Keratinocyte (primary cell): ENCODE measurements around the gene S100A12.

Experiments
- CTCF ChIP-seq, 3 experiments: IDR thresholded peaks in 1 of 3; conservative IDR thresholded peaks in 1 of 3; optimal IDR thresholded peaks in 1 of 3; 2 replicates in 2 of 3; 3 replicates in 1 of 3; pipeline versions ENCODE3 to v1.5.1; 2011; ENCODE audit warnings: low read length in 3 of 3, mild to moderate bottlenecking in 3 of 3, moderate library complexity in 2 of 3, control low read depth in 1 of 3, inconsistent platforms in 1 of 3; ENCODE audit not compliant: insufficient read depth in 2 of 3; ENCODE audit errors: extremely low read depth in 1 of 3
- EZH2 ChIP-seq: IDR thresholded peaks from one replicate; pipeline ENCODE4 v1.6.1; 2012; ENCODE audit warnings: inconsistent platforms, mild to moderate bottlenecking, low read length, moderate library complexity

- TF ChIP-seq CTCF (optimal IDR thresholded peaks at IDR 0.05 in 1 of 3, IDR thresholded peaks at IDR 0.05 in 1 of 3, conservative IDR thresholded peaks at IDR 0.05 in 1 of 3; ENCODE audit: extremely low read depth in 1 of 3, insufficient read depth in 2 of 3, low read length in 3 of 3) (no peak), EZH2 (no peak)
These were observed 25.8 kb downstream of the S100A12 start for GRCh38 chr1:153349363-153350320.
